ENCODE measurements around the gene CD200R1L.
"Not testable (repeated sequence)": the region's sequence is repeated elsewhere in the genome, so short reads cannot be mapped to it uniquely, and the experiment has no call there.

Gene CD200R1L

GRCh38 chr3:112865757-112866156 is 19.1 kb upstream of the CD200R1L start:
- H3K4me1 ChIP-seq (ENCODE audit: control insufficient read depth in 2 of 2, insufficient read depth in 2 of 2, low read length in 2 of 2) = no peaks in the 10 kb centered on the region
- H3K36me3 ChIP-seq (ENCODE audit: control insufficient read depth in 2 of 2, insufficient read depth in 2 of 2, low read length in 2 of 2) = no peaks in the 10 kb centered on the region
- H3K27ac ChIP-seq (ENCODE audit: low read depth in 2 of 2, low read length in 2 of 2) = no peak overlapping the region
- H3K9ac ChIP-seq (ENCODE audit: low read depth in 1 of 2, low read length in 2 of 2) = no peak overlapping the region
- no peak overlapping the region for H3K4me3 ChIP-seq (ENCODE audit: low read length in 2 of 2)
- no peaks in the 10 kb centered on the region for H3K27me3 ChIP-seq (ENCODE audit: control insufficient read depth in 2 of 2, insufficient read depth in 2 of 2, low read length in 2 of 2)
- no peaks in the 10 kb centered on the region for H3K9me3 ChIP-seq (ENCODE audit: control insufficient read depth in 2 of 2, low read length in 2 of 2)

GRCh38 chr3:112860898-112861297 is 14.2 kb upstream of the CD200R1L start:
- H3K9ac ChIP-seq (ENCODE audit: low read depth in 1 of 2, low read length in 2 of 2) = no peak overlapping the region
- no peaks in the 10 kb centered on the region for H3K36me3 ChIP-seq (ENCODE audit: control insufficient read depth in 2 of 2, insufficient read depth in 2 of 2, low read length in 2 of 2)
- no peak overlapping the region for H3K4me3 ChIP-seq (ENCODE audit: low read length in 2 of 2)
- H3K9me3 ChIP-seq (ENCODE audit: control insufficient read depth in 2 of 2, low read length in 2 of 2) = no peaks in the 10 kb centered on the region
- H3K27me3 ChIP-seq (ENCODE audit: control insufficient read depth in 2 of 2, insufficient read depth in 2 of 2, low read length in 2 of 2) = no peaks in the 10 kb centered on the region
- H3K27ac ChIP-seq (ENCODE audit: low read depth in 2 of 2, low read length in 2 of 2) = no peak overlapping the region
- H3K4me1 ChIP-seq (ENCODE audit: control insufficient read depth in 2 of 2, insufficient read depth in 2 of 2, low read length in 2 of 2) = peaks cover 0 to 2% of the 10 kb centered on the region in 2 donors

- no peaks in the 10 kb centered on the region for H3K9me3 ChIP-seq (ENCODE audit: control insufficient read depth in 2 of 2, low read length in 2 of 2)
- H3K4me3 ChIP-seq (ENCODE audit: low read length in 2 of 2) = peak overlapping the region in 1 of 2 donors; percentile 8
- no peaks in the 10 kb centered on the region for H3K36me3 ChIP-seq (ENCODE audit: control insufficient read depth in 2 of 2, insufficient read depth in 2 of 2, low read length in 2 of 2)
- no peak overlapping the region for H3K27ac ChIP-seq (ENCODE audit: low read depth in 2 of 2, low read length in 2 of 2)
- peaks cover 0 to 2% of the 10 kb centered on the region in 2 donors for H3K4me1 ChIP-seq (ENCODE audit: control insufficient read depth in 2 of 2, insufficient read depth in 2 of 2, low read length in 2 of 2)
- no peaks in the 10 kb centered on the region for H3K27me3 ChIP-seq (ENCODE audit: control insufficient read depth in 2 of 2, insufficient read depth in 2 of 2, low read length in 2 of 2)
- no peak overlapping the region for H3K9ac ChIP-seq (ENCODE audit: low read depth in 1 of 2, low read length in 2 of 2)
Observed at GRCh38 chr3:112858410-112859069, 11.9 kb upstream of the CD200R1L start.

GRCh38 chr3:112857526-112857925 is 10.9 kb upstream of the CD200R1L start:
- no peaks in the 10 kb centered on the region for H3K36me3 ChIP-seq (ENCODE audit: control insufficient read depth in 2 of 2, insufficient read depth in 2 of 2, low read length in 2 of 2)
- no peak overlapping the region for H3K4me3 ChIP-seq (ENCODE audit: low read length in 2 of 2)
- no peaks in the 10 kb centered on the region for H3K27me3 ChIP-seq (ENCODE audit: control insufficient read depth in 2 of 2, insufficient read depth in 2 of 2, low read length in 2 of 2)
- peaks cover 0 to 2% of the 10 kb centered on the region in 2 donors for H3K4me1 ChIP-seq (ENCODE audit: control insufficient read depth in 2 of 2, insufficient read depth in 2 of 2, low read length in 2 of 2)
- no peak overlapping the region for H3K27ac ChIP-seq (ENCODE audit: low read depth in 2 of 2, low read length in 2 of 2)
- no peak overlapping the region for H3K9ac ChIP-seq (ENCODE audit: low read depth in 1 of 2, low read length in 2 of 2)
- no peaks in the 10 kb centered on the region for H3K9me3 ChIP-seq (ENCODE audit: control insufficient read depth in 2 of 2, low read length in 2 of 2)

GRCh38 chr3:112856537-112856936 is 9.9 kb upstream of the CD200R1L start:
- Histone ChIP-seq H3K27ac (ENCODE audit: low read depth in 2 of 2, low read length in 2 of 2) (no peak overlapping the region), H3K27me3 (ENCODE audit: control insufficient read depth in 2 of 2, insufficient read depth in 2 of 2, low read length in 2 of 2) (no peaks in the 10 kb centered on the region), H3K4me3 (ENCODE audit: low read length in 2 of 2) (no peak overlapping the region), H3K4me1 (ENCODE audit: control insufficient read depth in 2 of 2, insufficient read depth in 2 of 2, low read length in 2 of 2) (peaks cover 0 to 2% of the 10 kb centered on the region in 2 donors), H3K9me3 (ENCODE audit: control insufficient read depth in 2 of 2, low read length in 2 of 2) (no peaks in the 10 kb centered on the region), H3K36me3 (ENCODE audit: control insufficient read depth in 2 of 2, insufficient read depth in 2 of 2, low read length in 2 of 2) (no peaks in the 10 kb centered on the region), H3K9ac (ENCODE audit: low read depth in 1 of 2, low read length in 2 of 2) (no peak overlapping the region)

- Histone ChIP-seq H3K4me3 (ENCODE audit: low read length in 2 of 2) (no peak overlapping the region), H3K27me3 (ENCODE audit: control insufficient read depth in 2 of 2, insufficient read depth in 2 of 2, low read length in 2 of 2) (no peaks in the 10 kb centered on the region), H3K9me3 (ENCODE audit: control insufficient read depth in 2 of 2, low read length in 2 of 2) (no peaks in the 10 kb centered on the region), H3K36me3 (ENCODE audit: control insufficient read depth in 2 of 2, insufficient read depth in 2 of 2, low read length in 2 of 2) (no peaks in the 10 kb centered on the region), H3K4me1 (ENCODE audit: control insufficient read depth in 2 of 2, insufficient read depth in 2 of 2, low read length in 2 of 2) (peaks cover 0 to 2% of the 10 kb centered on the region in 2 donors), H3K9ac (ENCODE audit: low read depth in 1 of 2, low read length in 2 of 2) (no peak overlapping the region), H3K27ac (ENCODE audit: low read depth in 2 of 2, low read length in 2 of 2) (no peak overlapping the region)
Observed at GRCh38 chr3:112855883-112856282, 9.2 kb upstream of the CD200R1L start.

GRCh38 chr3:112855074-112855473 is 8.4 kb upstream of the CD200R1L start:
- H3K4me3 ChIP-seq (ENCODE audit: low read length in 2 of 2); H3K4me1 ChIP-seq (ENCODE audit: control insufficient read depth in 2 of 2, insufficient read depth in 2 of 2, low read length in 2 of 2); H3K9ac ChIP-seq (ENCODE audit: low read depth in 1 of 2, low read length in 2 of 2); H3K36me3 ChIP-seq (ENCODE audit: control insufficient read depth in 2 of 2, insufficient read depth in 2 of 2, low read length in 2 of 2); H3K27me3 ChIP-seq (ENCODE audit: control insufficient read depth in 2 of 2, insufficient read depth in 2 of 2, low read length in 2 of 2); H3K9me3 ChIP-seq (ENCODE audit: control insufficient read depth in 2 of 2, low read length in 2 of 2); H3K27ac ChIP-seq (ENCODE audit: low read depth in 2 of 2, low read length in 2 of 2): not testable (repeated sequence)

GRCh38 chr3:112848196-112848595 is 1.5 kb upstream of the CD200R1L start:
- Histone ChIP-seq H3K4me3 (ENCODE audit: low read length in 2 of 2) (no peak overlapping the region), H3K36me3 (ENCODE audit: control insufficient read depth in 2 of 2, insufficient read depth in 2 of 2, low read length in 2 of 2) (no peaks in the 10 kb centered on the region), H3K9me3 (ENCODE audit: control insufficient read depth in 2 of 2, low read length in 2 of 2) (no peaks in the 10 kb centered on the region), H3K9ac (ENCODE audit: low read depth in 1 of 2, low read length in 2 of 2) (no peak overlapping the region), H3K27ac (ENCODE audit: low read depth in 2 of 2, low read length in 2 of 2) (no peak overlapping the region), H3K4me1 (ENCODE audit: control insufficient read depth in 2 of 2, insufficient read depth in 2 of 2, low read length in 2 of 2) (no peaks in the 10 kb centered on the region), H3K27me3 (ENCODE audit: control insufficient read depth in 2 of 2, insufficient read depth in 2 of 2, low read length in 2 of 2) (no peaks in the 10 kb centered on the region)

- Histone ChIP-seq H3K4me3 (ENCODE audit: low read length in 2 of 2) (no peak overlapping the region), H3K9ac (ENCODE audit: low read depth in 1 of 2, low read length in 2 of 2) (no peak overlapping the region), H3K27me3 (ENCODE audit: control insufficient read depth in 2 of 2, insufficient read depth in 2 of 2, low read length in 2 of 2) (no peaks in the 10 kb centered on the region), H3K36me3 (ENCODE audit: control insufficient read depth in 2 of 2, insufficient read depth in 2 of 2, low read length in 2 of 2) (no peaks in the 10 kb centered on the region), H3K4me1 (ENCODE audit: control insufficient read depth in 2 of 2, insufficient read depth in 2 of 2, low read length in 2 of 2) (no peaks in the 10 kb centered on the region), H3K9me3 (ENCODE audit: control insufficient read depth in 2 of 2, low read length in 2 of 2) (no peaks in the 10 kb centered on the region), H3K27ac (ENCODE audit: low read depth in 2 of 2, low read length in 2 of 2) (no peak overlapping the region)
Observed at GRCh38 chr3:112847692-112848091, 1.0 kb upstream of the CD200R1L start.

- H3K4me3 ChIP-seq (ENCODE audit: low read length in 2 of 2) = no peak overlapping the region
- H3K27me3 ChIP-seq (ENCODE audit: control insufficient read depth in 2 of 2, insufficient read depth in 2 of 2, low read length in 2 of 2) = no peaks in the 10 kb centered on the region
- no peak overlapping the region for H3K9ac ChIP-seq (ENCODE audit: low read depth in 1 of 2, low read length in 2 of 2)
- H3K9me3 ChIP-seq (ENCODE audit: control insufficient read depth in 2 of 2, low read length in 2 of 2) = no peaks in the 10 kb centered on the region
- H3K27ac ChIP-seq (ENCODE audit: low read depth in 2 of 2, low read length in 2 of 2) = no peak overlapping the region
- no peaks in the 10 kb centered on the region for H3K36me3 ChIP-seq (ENCODE audit: control insufficient read depth in 2 of 2, insufficient read depth in 2 of 2, low read length in 2 of 2)
- H3K4me1 ChIP-seq (ENCODE audit: control insufficient read depth in 2 of 2, insufficient read depth in 2 of 2, low read length in 2 of 2) = no peaks in the 10 kb centered on the region
Observed at GRCh38 chr3:112845772-112846171, 892 bp downstream of the CD200R1L start.

GRCh38 chr3:112829046-112829445 is 17.6 kb downstream of the CD200R1L start:
- no peaks in the 10 kb centered on the region for H3K9me3 ChIP-seq (ENCODE audit: control insufficient read depth in 2 of 2, low read length in 2 of 2)
- no peak overlapping the region for H3K9ac ChIP-seq (ENCODE audit: low read depth in 1 of 2, low read length in 2 of 2)
- no peak overlapping the region for H3K4me3 ChIP-seq (ENCODE audit: low read length in 2 of 2)
- no peaks in the 10 kb centered on the region for H3K27me3 ChIP-seq (ENCODE audit: control insufficient read depth in 2 of 2, insufficient read depth in 2 of 2, low read length in 2 of 2)
- H3K36me3 ChIP-seq (ENCODE audit: control insufficient read depth in 2 of 2, insufficient read depth in 2 of 2, low read length in 2 of 2) = no peaks in the 10 kb centered on the region
- no peaks in the 10 kb centered on the region for H3K4me1 ChIP-seq (ENCODE audit: control insufficient read depth in 2 of 2, insufficient read depth in 2 of 2, low read length in 2 of 2)
- H3K27ac ChIP-seq (ENCODE audit: low read depth in 2 of 2, low read length in 2 of 2) = no peak overlapping the region

Data from mucosa of rectum (tissue), 2 donors.